Measurements from ENCODE around the gene CAPZB.

GRCh38 chr1:19455353-19455752, 30.0 kb downstream of the CAPZB start:
- TF ChIP-seq CTCF (IDR thresholded peaks at IDR 0.05) (no peak), POLR2A (IDR thresholded peaks at IDR 0.05) (no peak)
